Vagina (tissue), 2 donors: ENCODE measurements around the gene SLC23A2. TPM values are rescaled to one million over a fixed set of nuclear protein-coding genes. Genes with fewer than 3 reads are reported as not detected.
"Not testable (repeated sequence)": the region's sequence is repeated elsewhere in the genome, so short reads cannot be mapped to it uniquely, and the experiment has no call there.

ENCODE experiments used
- DNase-seq, 2 donors: peaks; one replicate each; pipeline ENCODE4 v3.0.0-alpha.2; 2017; ENCODE audit errors: extremely low spot score in 2 of 2
- H3K27ac ChIP-seq: fragments of 200-600 bp; sonication (generic); one replicate; pipeline ENCODE4 v1.5.1; 2019
- H3K27me3 ChIP-seq: fragments of 200-600 bp; sonication (generic); one replicate; pipeline ENCODE4 v1.5.1; 2019
- H3K36me3 ChIP-seq, 2 donors: fragments of 200-600 bp; sonication (generic); one replicate each; pipeline ENCODE4 v1.5.1; 2017 to 2019
- H3K4me1 ChIP-seq: fragments of 200-600 bp; sonication (generic); one replicate; pipeline ENCODE4 v1.5.1; 2019
- H3K4me3 ChIP-seq, 2 donors: fragments of 200-600 bp; sonication (generic); 1 replicate in 1 of 2; 2 replicates in 1 of 2; pipeline ENCODE4 v1.5.1; 2016 to 2019
- H3K9me3 ChIP-seq: fragments of 200-600 bp; sonication (generic); one replicate; pipeline ENCODE4 v1.5.1; 2019
- POLR2A ChIP-seq, 2 donors: fragments of 450-650 bp; IDR thresholded peaks; one replicate each; pipeline ENCODE4 v1.6.1; 2017; ENCODE audit warnings: antibody characterized with exemption in 2 of 2, mild to moderate bottlenecking in 2 of 2, moderate library complexity in 2 of 2
- POLR2AphosphoS5 ChIP-seq, 2 donors: sonication (generic); formaldehyde crosslinking; IDR thresholded peaks; one replicate each; pipeline ENCODE4 v1.9.0; 2017; ENCODE audit warnings: antibody characterized with exemption in 2 of 2, mild to moderate bottlenecking in 2 of 2, low read depth in 1 of 2; ENCODE audit not compliant: insufficient read depth in 1 of 2
- intact Hi-C: fragments of 100-400 bp; cut with DNase I; formaldehyde crosslinking; loops from one replicate; pipeline ENCODE4 v1.15.1; 2023
- total RNA-seq: library from RNA; depleted of rRNA; stranded (reverse); fragments of >200 nt; gene quantifications from one replicate; pipeline ENCODE4 v1.2.3, GENCODE V29; 2016
- TF ChIP-seq, protein P1 (sequence below), 3 experiments: fragments of 450-650 bp in 2 of 3; fragments of 200-600 bp in 1 of 3; sonication (generic) in 1 of 3; IDR thresholded peaks; one replicate each; pipeline ENCODE4 v1.5.1; 2017 to 2019; ENCODE audit warnings: antibody characterized with exemption in 3 of 3, mild to moderate bottlenecking in 2 of 3, moderate library complexity in 2 of 3

Gene SLC23A2
- total RNA-seq, 1 donor from 2014 or later: 14.7 TPM

DNA sequence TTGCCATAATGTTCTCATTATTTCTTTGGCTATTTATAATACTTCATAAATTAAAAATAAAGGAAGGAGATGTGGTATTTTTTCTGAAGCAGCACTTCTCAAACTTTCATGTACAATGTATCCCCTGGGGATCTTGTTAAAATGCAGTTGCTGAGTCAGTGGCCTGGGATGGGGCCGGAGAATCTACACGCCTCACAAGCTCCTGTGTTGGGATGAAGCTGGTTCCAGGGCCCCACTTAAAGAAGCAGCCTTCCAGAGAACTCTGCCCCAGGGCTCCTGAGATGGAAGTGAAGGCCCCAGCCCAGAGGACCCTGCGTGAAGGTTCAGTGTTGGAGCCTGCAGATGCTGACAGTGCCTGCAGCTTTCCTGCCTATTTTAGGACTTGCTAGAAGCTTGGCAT is 40.1 kb upstream of the SLC23A2 start:
- Histone ChIP-seq H3K27ac (no peak overlapping the region), H3K27me3 (no peaks in the 10 kb centered on the region), H3K4me1 (no peaks in the 10 kb centered on the region), H3K4me3 (no peak overlapping the region), H3K36me3 (no peaks in the 10 kb centered on the region), H3K9me3 (no peaks in the 10 kb centered on the region)
- intact Hi-C loops: no loop called here
- TF ChIP-seq POLR2A (IDR thresholded peaks at IDR 0.05) (no peak), POLR2AphosphoS5 (IDR thresholded peaks at IDR 0.05; ENCODE audit: insufficient read depth in 1 of 2, low read depth in 1 of 2) (no peak)
- TF ChIP-seq, protein P1, sequence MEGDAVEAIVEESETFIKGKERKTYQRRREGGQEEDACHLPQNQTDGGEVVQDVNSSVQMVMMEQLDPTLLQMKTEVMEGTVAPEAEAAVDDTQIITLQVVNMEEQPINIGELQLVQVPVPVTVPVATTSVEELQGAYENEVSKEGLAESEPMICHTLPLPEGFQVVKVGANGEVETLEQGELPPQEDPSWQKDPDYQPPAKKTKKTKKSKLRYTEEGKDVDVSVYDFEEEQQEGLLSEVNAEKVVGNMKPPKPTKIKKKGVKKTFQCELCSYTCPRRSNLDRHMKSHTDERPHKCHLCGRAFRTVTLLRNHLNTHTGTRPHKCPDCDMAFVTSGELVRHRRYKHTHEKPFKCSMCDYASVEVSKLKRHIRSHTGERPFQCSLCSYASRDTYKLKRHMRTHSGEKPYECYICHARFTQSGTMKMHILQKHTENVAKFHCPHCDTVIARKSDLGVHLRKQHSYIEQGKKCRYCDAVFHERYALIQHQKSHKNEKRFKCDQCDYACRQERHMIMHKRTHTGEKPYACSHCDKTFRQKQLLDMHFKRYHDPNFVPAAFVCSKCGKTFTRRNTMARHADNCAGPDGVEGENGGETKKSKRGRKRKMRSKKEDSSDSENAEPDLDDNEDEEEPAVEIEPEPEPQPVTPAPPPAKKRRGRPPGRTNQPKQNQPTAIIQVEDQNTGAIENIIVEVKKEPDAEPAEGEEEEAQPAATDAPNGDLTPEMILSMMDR (IDR thresholded peaks at IDR 0.05): no peak
- DNase-seq: no peak

DNA sequence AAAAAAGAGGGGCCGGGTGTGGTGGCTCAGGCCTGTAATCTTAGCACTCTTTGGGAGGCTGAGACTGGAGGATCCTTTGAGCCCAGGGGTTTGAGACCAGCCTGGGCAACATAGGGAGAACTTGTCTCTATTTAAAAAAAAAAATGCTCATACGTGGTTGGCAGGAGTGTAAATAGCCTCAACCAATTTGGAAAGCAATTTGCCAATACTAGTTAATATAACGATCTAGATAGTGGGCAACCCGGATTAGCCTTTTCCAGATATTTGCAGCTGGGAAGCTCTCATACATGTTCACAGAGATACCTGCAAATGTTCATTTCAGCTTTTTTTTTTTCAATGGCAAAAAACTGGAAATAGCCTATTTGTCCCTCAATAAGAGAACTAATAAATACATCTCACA is 39.0 kb upstream of the SLC23A2 start:
- Histone ChIP-seq H3K36me3 (no peaks in the 10 kb centered on the region), H3K4me1 (no peaks in the 10 kb centered on the region), H3K9me3 (no peaks in the 10 kb centered on the region), H3K4me3 (no peak overlapping the region), H3K27me3 (no peaks in the 10 kb centered on the region), H3K27ac (no peak overlapping the region)
- no peak for TF ChIP-seq POLR2AphosphoS5 (IDR thresholded peaks at IDR 0.05; ENCODE audit: insufficient read depth in 1 of 2, low read depth in 1 of 2)
- TF ChIP-seq, protein P1 (IDR thresholded peaks at IDR 0.05): no peak
- no peak for TF ChIP-seq POLR2A (IDR thresholded peaks at IDR 0.05)
- intact Hi-C loops: no loop called here
- DNase-seq: no peak

DNA sequence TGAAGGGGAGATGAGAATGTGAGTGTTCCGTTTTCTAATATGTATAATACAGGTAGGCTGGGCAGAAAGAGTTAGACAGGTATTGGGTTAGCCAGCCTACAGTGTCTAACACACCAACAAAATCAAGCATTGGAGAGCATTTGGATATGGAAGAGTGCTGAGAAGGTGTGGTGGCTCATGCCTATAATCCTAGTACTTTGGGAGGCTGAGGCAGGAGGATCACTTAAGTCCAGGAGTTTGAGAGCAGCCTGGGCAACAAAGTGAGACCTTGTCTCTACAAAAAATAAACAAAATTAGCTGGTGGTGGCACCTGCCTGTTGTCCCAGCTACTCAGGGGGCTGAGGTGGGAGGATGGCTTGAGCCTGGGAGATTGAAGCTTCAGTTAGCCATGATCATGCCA is 38.6 kb upstream of the SLC23A2 start:
- no peaks in the 10 kb centered on the region for H3K4me1 ChIP-seq
- no peaks in the 10 kb centered on the region for H3K27me3 ChIP-seq
- no peaks in the 10 kb centered on the region for H3K9me3 ChIP-seq
- no peak overlapping the region for H3K27ac ChIP-seq
- DNase-seq: no peak
- H3K4me3 ChIP-seq: no peak overlapping the region
- intact Hi-C loops: no loop called here
- TF ChIP-seq, protein P1 (IDR thresholded peaks at IDR 0.05): no peak
- TF ChIP-seq POLR2A (IDR thresholded peaks at IDR 0.05): no peak
- TF ChIP-seq POLR2AphosphoS5 (IDR thresholded peaks at IDR 0.05; ENCODE audit: insufficient read depth in 1 of 2, low read depth in 1 of 2): no peak
- no peaks in the 10 kb centered on the region for H3K36me3 ChIP-seq

DNA sequence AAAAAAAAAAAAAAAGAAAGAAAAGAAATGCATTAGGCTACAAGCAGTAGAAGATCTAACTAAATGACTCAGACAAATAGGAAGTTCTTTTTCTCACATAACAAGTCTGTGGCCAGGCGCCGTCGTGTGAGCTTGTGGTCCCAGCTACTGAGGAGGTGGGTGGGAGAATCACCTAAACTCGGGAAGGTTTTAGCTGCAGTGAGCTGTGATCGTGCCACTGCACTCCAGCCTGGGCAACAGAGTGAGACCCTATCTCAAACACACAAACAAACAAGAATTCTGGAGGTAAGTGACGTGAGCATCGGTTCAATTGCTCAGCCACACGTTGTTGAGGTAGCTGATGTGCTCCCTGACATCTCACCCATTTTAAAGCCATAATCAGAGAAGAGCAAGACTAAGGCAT is 37.9 kb upstream of the SLC23A2 start:
- intact Hi-C loops: no loop called here
- TF ChIP-seq POLR2AphosphoS5 (IDR thresholded peaks at IDR 0.05; ENCODE audit: insufficient read depth in 1 of 2, low read depth in 1 of 2): no peak
- TF ChIP-seq, protein P1 (IDR thresholded peaks at IDR 0.05): no peak
- TF ChIP-seq POLR2A (IDR thresholded peaks at IDR 0.05): no peak

DNA sequence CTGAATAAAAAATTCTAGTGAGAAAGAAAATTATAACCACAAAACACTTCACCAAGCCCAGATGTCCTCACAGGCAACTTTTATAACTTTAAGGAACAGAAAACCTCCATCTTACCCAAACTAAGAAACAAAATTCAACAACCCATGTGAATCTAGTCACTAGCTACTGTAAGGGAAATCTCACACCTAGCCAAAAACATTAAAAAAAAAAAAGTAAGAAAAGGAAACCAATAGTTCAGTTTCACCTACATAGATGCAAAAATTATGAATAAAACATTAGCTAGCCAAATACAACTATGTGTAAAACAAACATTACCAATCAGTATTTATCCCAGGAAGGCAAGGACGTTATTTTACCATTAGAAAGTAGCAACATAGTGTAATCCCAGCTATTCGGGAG is 35.5 kb upstream of the SLC23A2 start:
- Histone ChIP-seq H3K4me1 (no peaks in the 10 kb centered on the region), H3K9me3 (no peaks in the 10 kb centered on the region), H3K27ac (no peak overlapping the region), H3K36me3 (no peaks in the 10 kb centered on the region), H3K27me3 (no peaks in the 10 kb centered on the region), H3K4me3 (no peak overlapping the region)
- no peak for DNase-seq
- intact Hi-C loops: no loop called here
- TF ChIP-seq POLR2AphosphoS5 (IDR thresholded peaks at IDR 0.05; ENCODE audit: insufficient read depth in 1 of 2, low read depth in 1 of 2) (no peak), POLR2A (IDR thresholded peaks at IDR 0.05) (no peak)
- TF ChIP-seq, protein P1 (IDR thresholded peaks at IDR 0.05): no peak

More for the DNA sequence above, 37.9 kb upstream of the SLC23A2 start:
- H3K4me1 ChIP-seq: no peaks in the 10 kb centered on the region
- no peaks in the 10 kb centered on the region for H3K36me3 ChIP-seq
- H3K9me3 ChIP-seq: no peaks in the 10 kb centered on the region
- H3K27me3 ChIP-seq: no peaks in the 10 kb centered on the region
- H3K27ac ChIP-seq: no peak overlapping the region
- no peak for DNase-seq
- H3K4me3 ChIP-seq: no peak overlapping the region

DNA sequence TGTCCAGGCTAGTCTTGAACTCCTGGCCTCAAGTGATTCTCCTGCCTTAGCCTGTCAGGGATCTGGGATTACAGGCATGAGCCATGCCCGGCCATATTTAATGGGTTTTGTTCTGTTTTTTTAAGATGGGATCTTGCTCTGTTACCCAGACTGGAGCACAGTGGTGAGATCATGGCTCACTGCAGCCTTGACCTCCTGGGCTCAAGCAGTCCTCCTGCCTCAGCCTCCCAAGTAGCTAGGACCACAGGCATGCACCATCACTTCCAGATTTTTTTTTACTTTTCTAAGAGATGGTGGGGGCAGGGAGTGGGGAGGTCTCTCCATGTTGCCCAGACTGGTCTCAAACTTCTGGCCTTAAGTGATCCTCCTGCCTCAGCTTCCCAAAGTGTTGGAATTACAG is 34.2 kb upstream of the SLC23A2 start:
- H3K27me3 ChIP-seq, H3K9me3 ChIP-seq, H3K4me3 ChIP-seq, intact Hi-C loops, H3K36me3 ChIP-seq, H3K27ac ChIP-seq, DNase-seq, H3K4me1 ChIP-seq: not testable (repeated sequence)
